Hepatocyte (in vitro differentiated cells): ENCODE measurements around the gene ALG12. TPM values are rescaled to one million over a fixed set of nuclear protein-coding genes. Genes with fewer than 3 reads are reported as not detected.

Experiments used
- DNase-seq: peaks from one replicate; pipeline ENCODE4 v3.0.0-alpha.2; 2016; ENCODE audit warnings: low spot score
- H2AFZ ChIP-seq: fragments of 200-600 bp; sonication (generic); 2 replicates; pipeline ENCODE4 v1.6.0; 2016; ENCODE audit warnings: antibody characterized with exemption, mild to moderate bottlenecking
- H3K27ac ChIP-seq: fragments of 200-600 bp; sonication (generic); 2 replicates; pipeline ENCODE4 v1.5.1; 2016; ENCODE audit warnings: mild to moderate bottlenecking
- H3K27me3 ChIP-seq: fragments of 200-600 bp; sonication (generic); 2 replicates; pipeline ENCODE4 v1.6.1; 2016
- H3K36me3 ChIP-seq: fragments of 200-600 bp; sonication (generic); replicated peaks from 2 replicates; pipeline ENCODE4 v1.5.1; 2016; ENCODE audit warnings: low read depth; ENCODE audit not compliant: insufficient read depth
- H3K4me1 ChIP-seq: fragments of 200-600 bp; sonication (generic); 2 replicates; pipeline ENCODE4 v1.5.1; 2016; ENCODE audit warnings: mild to moderate bottlenecking, moderate library complexity; ENCODE audit not compliant: insufficient read depth
- H3K4me2 ChIP-seq: fragments of 200-600 bp; sonication (generic); 2 replicates; pipeline ENCODE4 v1.6.0; 2016
- H3K4me3 ChIP-seq: fragments of 200-600 bp; sonication (generic); 2 replicates; pipeline ENCODE4 v1.5.1; 2016; ENCODE audit warnings: mild to moderate bottlenecking
- H3K79me2 ChIP-seq: fragments of 200-600 bp; sonication (generic); 2 replicates; pipeline ENCODE4 v1.6.0; 2017; ENCODE audit warnings: mild to moderate bottlenecking
- H3K9me2 ChIP-seq: fragments of 200-600 bp; sonication (generic); replicated peaks from 2 replicates; pipeline ENCODE4 v1.6.0; 2017; ENCODE audit warnings: mild to moderate bottlenecking; ENCODE audit not compliant: insufficient read depth
- H3K9me3 ChIP-seq: fragments of 200-600 bp; sonication (generic); 2 replicates; pipeline ENCODE4 v1.5.1; 2016; ENCODE audit warnings: low read depth, mild to moderate bottlenecking
- H4K20me1 ChIP-seq: fragments of 200-600 bp; sonication (generic); 2 replicates; pipeline ENCODE4 v1.6.0; 2016; ENCODE audit warnings: mild to moderate bottlenecking; ENCODE audit not compliant: insufficient read depth, poor library complexity, severe bottlenecking
- EZH2 ChIP-seq: fragments of 200-600 bp; sonication (generic); IDR thresholded peaks from 2 replicates; pipeline ENCODE4 v1.6.1; 2016; ENCODE audit warnings: antibody characterized with exemption, mild to moderate bottlenecking, borderline replicate concordance
- EZH2phosphoT487 ChIP-seq: fragments of 200-600 bp; sonication (generic); IDR thresholded peaks from one replicate; pipeline ENCODE4 v1.6.1; 2018; ENCODE audit warnings: antibody characterized with exemption, mild to moderate bottlenecking, low read depth, moderate library complexity; ENCODE audit not compliant: unreplicated experiment, severe bottlenecking
- WGBS: methylation state at CpG from one replicate; pipeline ENCODE4 v1.1.6; 2016; ENCODE audit warnings: low lambda C conversion rate; ENCODE audit errors: missing lambda C conversion rate; 5-methylcytosine and 5-hydroxymethylcytosine counted together
- polyA plus RNA-seq: library from polyadenylated mRNA; unstranded; fragments of >200 nt; fragmentation: Nextera tagmentation; extraction: Ambion mirVana; gene quantifications from 2 replicates; pipeline ENCODE4 v1.2.1, GENCODE V29; 2016
- total RNA-seq: library from RNA; depleted of rRNA; stranded (reverse); fragments of >200 nt; gene quantifications from 2 replicates; pipeline ENCODE4 v1.2.3, GENCODE V29; 2014
- TF ChIP-seq, protein P1 (sequence below): fragments of 200-600 bp; sonication (generic); IDR thresholded peaks from 2 replicates; pipeline ENCODE4 v1.5.1; 2016; ENCODE audit warnings: antibody characterized with exemption, mild to moderate bottlenecking; ENCODE audit not compliant: poor library complexity

ALG12 gene
- total and polyA plus RNA-seq, 2 experiments from 2014 or later: 30.8 to 69.6 TPM

DNA sequence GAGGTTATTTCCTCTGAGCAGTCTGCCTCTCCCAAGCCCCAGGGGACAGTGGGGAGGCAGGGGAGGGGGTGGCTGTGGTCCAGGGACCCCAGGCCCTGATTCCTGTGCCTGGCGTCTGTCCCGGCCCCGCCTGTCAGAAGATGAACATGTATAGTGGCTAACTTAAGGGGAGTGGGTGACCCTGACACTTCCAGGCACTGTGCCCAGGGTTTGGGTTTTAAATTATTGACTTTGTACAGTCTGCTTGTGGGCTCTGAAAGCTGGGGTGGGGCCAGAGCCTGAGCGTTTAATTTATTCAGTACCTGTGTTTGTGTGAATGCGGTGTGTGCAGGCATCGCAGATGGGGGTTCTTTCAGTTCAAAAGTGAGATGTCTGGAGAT is 45.4 kb upstream of the ALG12 start:
- Histone ChIP-seq H3K4me3 (no peak overlapping the region), H3K27me3 (no peaks in the 10 kb centered on the region), H3K79me2 (peaks cover 35% of the 10 kb centered on the region), H4K20me1 (peaks cover 43% of the 10 kb centered on the region), H3K4me2 (peak overlapping the region; percentile 95), H3K9me3 (no peaks in the 10 kb centered on the region), H3K27ac (peak overlapping the region; percentile 94), H2AFZ (no peak overlapping the region), H3K4me1 (peaks cover 49% of the 10 kb centered on the region), H3K9me2 (no peaks in the 10 kb centered on the region), H3K36me3 (no peaks in the 10 kb centered on the region)
- WGBS: 73% methylated on average over 6 of the region's 6 CpGs
- TF ChIP-seq, protein P1, sequence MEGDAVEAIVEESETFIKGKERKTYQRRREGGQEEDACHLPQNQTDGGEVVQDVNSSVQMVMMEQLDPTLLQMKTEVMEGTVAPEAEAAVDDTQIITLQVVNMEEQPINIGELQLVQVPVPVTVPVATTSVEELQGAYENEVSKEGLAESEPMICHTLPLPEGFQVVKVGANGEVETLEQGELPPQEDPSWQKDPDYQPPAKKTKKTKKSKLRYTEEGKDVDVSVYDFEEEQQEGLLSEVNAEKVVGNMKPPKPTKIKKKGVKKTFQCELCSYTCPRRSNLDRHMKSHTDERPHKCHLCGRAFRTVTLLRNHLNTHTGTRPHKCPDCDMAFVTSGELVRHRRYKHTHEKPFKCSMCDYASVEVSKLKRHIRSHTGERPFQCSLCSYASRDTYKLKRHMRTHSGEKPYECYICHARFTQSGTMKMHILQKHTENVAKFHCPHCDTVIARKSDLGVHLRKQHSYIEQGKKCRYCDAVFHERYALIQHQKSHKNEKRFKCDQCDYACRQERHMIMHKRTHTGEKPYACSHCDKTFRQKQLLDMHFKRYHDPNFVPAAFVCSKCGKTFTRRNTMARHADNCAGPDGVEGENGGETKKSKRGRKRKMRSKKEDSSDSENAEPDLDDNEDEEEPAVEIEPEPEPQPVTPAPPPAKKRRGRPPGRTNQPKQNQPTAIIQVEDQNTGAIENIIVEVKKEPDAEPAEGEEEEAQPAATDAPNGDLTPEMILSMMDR: no peak
- no peak for DNase-seq

DNA sequence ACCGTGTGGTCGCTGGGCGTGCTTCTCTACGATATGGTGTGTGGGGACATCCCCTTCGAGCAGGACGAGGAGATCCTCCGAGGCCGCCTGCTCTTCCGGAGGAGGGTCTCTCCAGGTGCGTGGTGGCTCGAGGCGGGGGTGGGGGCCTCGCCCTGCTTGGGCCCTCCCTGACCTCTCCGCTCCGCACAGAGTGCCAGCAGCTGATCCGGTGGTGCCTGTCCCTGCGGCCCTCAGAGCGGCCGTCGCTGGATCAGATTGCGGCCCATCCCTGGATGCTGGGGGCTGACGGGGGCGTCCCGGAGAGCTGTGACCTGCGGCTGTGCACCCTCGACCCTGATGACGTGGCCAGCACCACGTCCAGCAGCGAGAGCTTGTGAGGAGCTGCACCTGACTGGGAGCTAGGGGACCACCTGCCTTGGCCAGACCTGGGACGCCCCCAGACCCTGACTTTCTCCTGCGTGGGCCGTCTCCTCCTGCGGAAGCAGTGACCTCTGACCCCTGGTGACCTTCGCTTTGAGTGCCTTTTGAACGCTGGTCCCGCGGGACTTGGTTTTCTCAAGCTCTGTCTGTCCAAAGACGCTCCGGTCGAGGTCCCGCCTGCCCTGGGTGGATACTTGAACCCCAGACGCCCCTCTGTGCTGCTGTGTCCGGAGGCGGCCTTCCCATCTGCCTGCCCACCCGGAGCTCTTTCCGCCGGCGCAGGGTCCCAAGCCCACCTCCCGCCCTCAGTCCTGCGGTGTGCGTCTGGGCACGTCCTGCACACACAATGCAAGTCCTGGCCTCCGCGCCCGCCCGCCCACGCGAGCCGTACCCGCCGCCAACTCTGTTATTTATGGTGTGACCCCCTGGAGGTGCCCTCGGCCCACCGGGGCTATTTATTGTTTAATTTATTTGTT is 44.8 kb upstream of the ALG12 start:
- no peaks in the 10 kb centered on the region for H3K36me3 ChIP-seq
- peak; percentile 30 for DNase-seq
- H4K20me1 ChIP-seq: peaks cover 43% of the 10 kb centered on the region
- H3K27ac ChIP-seq: peak overlapping the region; percentile 94
- no peaks in the 10 kb centered on the region for H3K27me3 ChIP-seq
- no peak overlapping the region for H2AFZ ChIP-seq
- H3K9me2 ChIP-seq: no peaks in the 10 kb centered on the region
- no peaks in the 10 kb centered on the region for H3K9me3 ChIP-seq
- TF ChIP-seq EZH2 (no peak), EZH2phosphoT487 (no peak)
- TF ChIP-seq, protein P1: no peak
- H3K4me3 ChIP-seq: peak overlapping the region; percentile 26
- peaks cover 35% of the 10 kb centered on the region for H3K79me2 ChIP-seq
- H3K4me2 ChIP-seq: peak overlapping the region; percentile 95
- peaks cover 49% of the 10 kb centered on the region for H3K4me1 ChIP-seq
- WGBS: 81% methylated on average over 43 of the region's 63 CpGs

DNA sequence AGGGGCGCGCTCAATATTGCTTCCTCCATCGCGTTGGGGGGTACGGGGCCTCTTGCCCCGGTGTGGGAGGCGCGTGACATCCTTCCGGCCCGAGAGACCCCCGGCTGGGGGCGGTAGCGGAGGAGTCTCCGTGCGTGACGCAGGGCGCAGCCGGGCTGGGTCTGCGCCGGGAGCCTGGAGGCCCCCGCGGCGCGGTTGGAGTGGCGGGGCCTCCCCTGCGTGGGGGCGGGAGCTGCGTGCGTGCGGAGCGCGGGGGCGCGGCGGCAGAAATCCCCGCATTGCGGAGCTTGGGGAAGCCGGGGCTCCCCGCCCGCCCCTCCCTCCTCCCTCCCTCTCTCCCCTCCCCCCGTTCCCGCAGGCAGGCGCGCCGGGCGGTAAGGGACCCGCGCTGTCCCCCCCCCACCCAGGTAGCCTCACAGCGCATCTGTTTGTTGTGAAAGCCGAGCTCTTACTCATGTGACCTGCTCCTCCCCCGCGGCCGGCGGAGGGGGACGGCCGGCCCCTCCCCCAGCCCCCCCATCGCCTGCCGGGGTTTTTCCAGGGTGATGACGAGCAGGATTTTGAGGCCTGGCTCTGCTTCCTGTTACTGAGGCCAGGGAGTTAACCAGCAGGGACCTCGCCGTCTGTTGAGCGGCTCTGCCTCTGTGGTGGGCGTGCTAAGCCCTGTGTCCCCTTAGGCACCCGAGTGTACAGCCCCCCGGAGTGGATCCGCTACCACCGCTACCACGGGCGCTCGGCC is 43.9 kb upstream of the ALG12 start:
- H3K79me2 ChIP-seq: peaks cover 35% of the 10 kb centered on the region
- H3K4me2 ChIP-seq: peak overlapping the region; percentile 95
- peak; percentile 94 for DNase-seq
- no peaks in the 10 kb centered on the region for H3K36me3 ChIP-seq
- H3K9me2 ChIP-seq: no peaks in the 10 kb centered on the region
- peak overlapping the region; percentile 96 for H3K4me3 ChIP-seq
- no peak overlapping the region for H2AFZ ChIP-seq
- H3K9me3 ChIP-seq: no peaks in the 10 kb centered on the region
- 12% methylated on average over 14 of the region's 70 CpGs for WGBS
- H3K27ac ChIP-seq: peak overlapping the region; percentile 94
- H3K27me3 ChIP-seq: no peaks in the 10 kb centered on the region
- TF ChIP-seq EZH2phosphoT487 (no peak), EZH2 (no peak)
- TF ChIP-seq, protein P1: no peak
- peaks cover 43% of the 10 kb centered on the region for H4K20me1 ChIP-seq
- H3K4me1 ChIP-seq: peaks cover 43% of the 10 kb centered on the region
